Activated CD4-positive, alpha-beta T cell treated with anti-CD3 and anti-CD28 coated beads, Interleukin-2, amount 10 ng/mL, durations not matched to agents 24 days and 14 days (primary cell): ENCODE data around the gene KLF2. TPM values are rescaled to one million over a fixed set of nuclear protein-coding genes. Genes with fewer than 3 reads are reported as not detected.
"Not testable (repeated sequence)": the region's sequence is repeated elsewhere in the genome, so short reads cannot be mapped to it uniquely, and the experiment has no call there.

ENCODE experiments used
- DNase-seq: peaks from one replicate; pipeline ENCODE4 v3.0.0; 2022
- H3K27ac Mint-ChIP-seq: one replicate; pipeline ENCODE4 v1.8.0; 2022; ENCODE audit warnings: mild to moderate bottlenecking, mixed read lengths
- H3K27me3 Mint-ChIP-seq: one replicate; pipeline ENCODE4 v1.8.0; 2022; ENCODE audit warnings: mixed read lengths
- H3K36me3 Mint-ChIP-seq: one replicate; pipeline ENCODE4 v1.8.0; 2022; ENCODE audit warnings: low read depth, mild to moderate bottlenecking, mixed read lengths
- H3K4me1 Mint-ChIP-seq: one replicate; pipeline ENCODE4 v1.8.0; 2021; ENCODE audit warnings: mixed read lengths
- H3K4me3 Mint-ChIP-seq: one replicate; pipeline ENCODE4 v1.8.0; 2022; ENCODE audit warnings: mild to moderate bottlenecking, moderate library complexity, mixed read lengths
- H3K9me3 Mint-ChIP-seq: one replicate; pipeline ENCODE4 v1.8.0; 2021; ENCODE audit warnings: mixed read lengths
- intact Hi-C: fragments of 100-400 bp; cut with micrococcal nuclease; formaldehyde crosslinking; loops from one replicate; pipeline ENCODE4 v1.15.1; 2023
- total RNA-seq: library from RNA; stranded (reverse); gene quantifications from 2 replicates; pipeline ENCODE4 v1.2.3, GENCODE V29; 2022

The KLF2 gene
- total RNA-seq, 1 donor from 2014 or later, result 2.2 TPM

DNA sequence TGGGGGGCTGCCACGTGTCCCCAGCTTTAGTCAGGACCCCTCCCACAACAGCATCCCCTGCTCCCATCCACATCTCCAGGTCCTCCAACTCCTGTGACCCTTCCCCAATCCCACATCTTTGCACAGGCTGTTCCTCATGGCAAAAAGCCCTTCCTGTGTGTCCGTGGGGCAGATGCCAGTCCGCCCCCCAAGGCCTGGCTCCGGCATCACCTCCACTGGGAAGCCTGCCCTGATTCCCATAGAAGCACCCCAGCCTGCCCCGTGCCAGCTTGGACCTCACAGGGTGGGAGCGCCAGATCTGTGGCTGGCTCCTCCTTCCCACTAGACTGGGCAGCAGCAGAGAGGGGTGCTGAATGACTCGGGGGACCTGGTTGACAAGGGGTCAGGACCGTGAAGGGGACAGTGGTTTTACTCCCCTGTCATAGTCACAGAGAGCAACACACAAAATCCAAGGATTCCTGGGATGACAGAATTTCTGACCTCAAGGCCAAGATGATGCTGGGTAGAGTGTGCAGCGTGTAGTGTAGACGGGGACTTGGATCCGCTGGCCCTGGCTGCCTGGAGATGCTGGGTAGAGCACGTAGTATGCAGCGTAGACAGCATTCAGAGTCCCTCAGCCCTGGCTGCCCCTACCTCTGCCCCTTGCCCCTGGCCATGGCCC, 13.3 kb downstream of the KLF2 start:
- Mint-ChIP-seq H3K4me3 (peak overlapping the region; percentile 25), H3K27ac (peak overlapping the region; percentile 28), H3K4me1 (peaks cover 50% of the 10 kb centered on the region), H3K36me3 (peaks cover 4% of the 10 kb centered on the region), H3K9me3 (peaks cover 3% of the 10 kb centered on the region), H3K27me3 (peaks cover 10% of the 10 kb centered on the region)
- no peak for DNase-seq
- intact Hi-C loops, result no loop called here

DNA sequence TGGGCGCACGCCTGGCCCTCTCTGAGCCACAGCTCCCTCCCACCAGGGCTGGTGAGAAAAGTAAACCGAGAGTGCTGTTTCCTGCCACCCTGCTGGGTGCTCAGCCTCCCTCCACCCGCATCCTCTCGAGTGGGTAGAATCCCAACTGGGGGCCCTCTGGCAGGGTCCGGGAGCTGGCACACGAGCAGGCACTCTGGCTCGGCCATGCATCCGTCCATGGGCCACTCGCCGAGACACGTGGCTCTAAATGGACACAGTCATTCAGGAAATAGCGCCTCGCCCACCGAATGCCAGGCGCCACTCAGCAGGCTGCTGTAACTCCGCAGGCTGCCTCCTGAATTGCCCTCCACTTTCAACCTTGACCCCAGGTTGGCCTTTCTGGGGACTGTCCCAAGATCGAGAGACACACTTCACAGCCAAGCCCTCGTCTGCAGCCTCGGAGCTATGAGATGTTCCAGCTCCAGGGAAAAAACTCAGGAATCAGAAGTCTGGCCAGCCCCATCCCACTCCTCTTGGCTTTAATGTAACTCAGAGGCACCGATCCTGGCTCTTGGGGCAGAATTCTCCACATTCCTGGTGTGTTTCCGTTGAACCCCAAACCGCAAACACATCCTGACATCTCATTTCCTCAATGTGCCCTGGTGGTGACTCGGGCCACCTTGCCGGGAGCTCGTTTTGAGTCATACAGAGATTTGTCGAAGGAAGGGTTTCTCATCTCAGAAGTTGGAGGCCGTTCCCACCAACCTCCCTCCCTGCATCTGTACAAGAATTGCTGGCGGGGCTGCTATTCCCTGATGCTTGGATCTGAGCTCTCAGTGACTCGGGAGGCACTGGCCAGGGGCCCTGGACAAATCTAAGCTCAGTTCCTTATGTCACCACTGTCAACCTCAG, 14.1 kb downstream of the KLF2 start:
- Mint-ChIP-seq H3K9me3 (peaks cover 3% of the 10 kb centered on the region), H3K4me3 (peak overlapping the region; percentile 75), H3K4me1 (peaks cover 54% of the 10 kb centered on the region), H3K27me3 (peaks cover 10% of the 10 kb centered on the region), H3K27ac (peak overlapping the region; percentile 74), H3K36me3 (peaks cover 4% of the 10 kb centered on the region)
- intact Hi-C loops, result loop anchor here (1.0 kb wide), 2 partner anchors 8 to 29 kb away; no protein-coding TSS in a partner anchor
- peak; percentile 90 for DNase-seq

DNA sequence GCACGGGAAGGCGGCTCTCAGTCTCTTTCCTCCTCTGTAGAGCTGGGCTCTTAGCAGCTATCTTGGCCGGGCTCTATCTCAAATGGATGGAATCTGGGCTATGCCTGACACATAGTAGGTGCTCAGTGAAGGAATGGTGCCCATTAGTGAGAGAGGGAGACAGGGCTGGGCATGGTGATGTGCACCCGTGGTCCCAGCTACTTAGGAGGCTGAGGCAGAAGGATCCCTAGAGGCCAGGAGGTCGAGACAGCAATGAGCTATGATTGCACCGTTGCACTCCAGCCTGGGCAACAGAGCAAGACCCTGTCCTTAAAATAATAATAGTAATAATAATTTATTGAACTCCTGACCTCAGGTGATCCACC, 14.7 kb downstream of the KLF2 start:
- peaks cover 3% of the 10 kb centered on the region for H3K9me3 Mint-ChIP-seq
- no peak overlapping the region for H3K27ac Mint-ChIP-seq
- H3K27me3 Mint-ChIP-seq, result peaks cover 6% of the 10 kb centered on the region
- intact Hi-C loops, result loop anchor here (1.0 kb wide), 2 partner anchors 9 to 28 kb away; no protein-coding TSS in a partner anchor
- peaks cover 2% of the 10 kb centered on the region for H3K36me3 Mint-ChIP-seq
- H3K4me3 Mint-ChIP-seq, result peak overlapping the region; percentile 75
- no peak for DNase-seq
- H3K4me1 Mint-ChIP-seq, result peaks cover 51% of the 10 kb centered on the region

DNA sequence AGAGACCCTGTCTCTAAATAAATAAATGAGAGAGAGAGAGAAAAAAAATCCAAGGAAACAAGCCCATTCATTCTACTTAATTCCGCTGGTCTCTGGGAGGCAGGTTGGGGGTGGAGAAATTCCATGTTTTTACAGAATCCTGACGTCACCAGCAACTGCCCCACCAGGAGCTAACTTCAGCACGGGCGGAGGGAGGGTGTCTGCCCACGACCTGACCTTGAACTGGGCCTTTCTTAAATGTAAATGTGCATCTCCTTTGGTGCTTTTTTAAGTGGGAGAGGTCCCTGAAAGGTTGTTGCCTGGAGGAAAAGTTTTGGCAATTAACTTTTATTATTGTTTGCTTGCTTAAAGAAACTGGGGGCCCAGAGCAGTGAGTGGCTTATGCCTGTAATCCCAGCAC, 15.5 kb downstream of the KLF2 start:
- intact Hi-C loops, result no loop called here
- H3K4me1 Mint-ChIP-seq, result peaks cover 48% of the 10 kb centered on the region
- H3K27me3 Mint-ChIP-seq, result peaks cover 5% of the 10 kb centered on the region

GRCh38 chr19:16340654-16341053, 16.0 kb downstream of the KLF2 start:
- no peak overlapping the region for H3K27ac Mint-ChIP-seq
- intact Hi-C loops, result no loop called here
- DNase-seq, result no peak
- H3K9me3 Mint-ChIP-seq, result peaks cover 3% of the 10 kb centered on the region
- H3K4me1 Mint-ChIP-seq, result peaks cover 51% of the 10 kb centered on the region
- H3K27me3 Mint-ChIP-seq, result peaks cover 8% of the 10 kb centered on the region
- no peak overlapping the region for H3K4me3 Mint-ChIP-seq
- no peaks in the 10 kb centered on the region for H3K36me3 Mint-ChIP-seq

More for the DNA sequence above, 15.5 kb downstream of the KLF2 start:
- DNase-seq, result no peak
- Mint-ChIP-seq H3K4me3 (peak overlapping the region; percentile 26), H3K27ac (no peak overlapping the region), H3K9me3 (peaks cover 3% of the 10 kb centered on the region), H3K36me3 (no peaks in the 10 kb centered on the region)

DNA sequence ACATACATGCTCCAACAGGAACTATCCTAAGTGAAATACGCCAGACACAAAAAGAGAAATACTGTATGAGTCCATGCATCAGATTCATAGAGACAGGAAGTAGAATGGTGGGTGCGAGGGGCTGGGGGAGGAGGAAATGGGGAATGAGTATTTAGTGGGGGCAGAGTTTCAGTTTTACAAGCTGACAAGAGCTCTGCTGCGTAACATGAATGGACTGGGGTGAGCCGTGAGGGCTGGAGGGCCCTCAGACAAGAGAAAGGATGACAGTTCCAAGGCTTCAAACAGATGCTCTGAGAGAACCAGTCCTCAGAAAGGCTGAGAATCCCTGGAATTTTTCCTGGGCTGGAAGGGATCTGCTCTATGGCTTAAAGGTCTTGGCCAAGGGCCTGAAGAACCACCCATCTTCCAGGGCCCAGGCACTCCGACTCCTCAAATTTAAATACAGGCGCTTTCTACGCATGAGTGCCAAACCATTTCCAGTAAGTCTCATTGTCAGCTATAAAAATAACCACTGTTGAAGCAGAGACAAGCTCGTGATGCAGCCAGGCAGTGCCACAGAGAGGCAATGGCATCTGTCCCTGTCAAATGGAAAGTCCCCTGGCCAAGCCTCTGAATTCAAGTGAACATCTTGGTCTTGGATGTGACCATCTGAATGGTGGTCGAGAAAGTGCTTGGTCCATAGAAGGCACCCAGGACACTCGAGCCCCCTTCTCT, 17.5 kb downstream of the KLF2 start:
- no peaks in the 10 kb centered on the region for H3K36me3 Mint-ChIP-seq
- H3K4me1 Mint-ChIP-seq, result peaks cover 49% of the 10 kb centered on the region
- intact Hi-C loops, result loop anchor here (1.0 kb wide), 3 partner anchors 9 to 29 kb away; no protein-coding TSS in a partner anchor
- peak overlapping the region; percentile 81 for H3K27ac Mint-ChIP-seq
- peaks cover 3% of the 10 kb centered on the region for H3K9me3 Mint-ChIP-seq
- peak overlapping the region; percentile 58 for H3K4me3 Mint-ChIP-seq
- peak; percentile 82 for DNase-seq
- peaks cover 7% of the 10 kb centered on the region for H3K27me3 Mint-ChIP-seq

GRCh38 chr19:16343156-16343555, 18.5 kb downstream of the KLF2 start:
- Mint-ChIP-seq H3K27ac (peak overlapping the region; percentile 25), H3K4me1 (peaks cover 43% of the 10 kb centered on the region), H3K36me3 (no peaks in the 10 kb centered on the region), H3K9me3 (peaks cover 3% of the 10 kb centered on the region), H3K4me3 (no peak overlapping the region), H3K27me3 (peaks cover 13% of the 10 kb centered on the region)
- intact Hi-C loops, result no loop called here
- no peak for DNase-seq

DNA sequence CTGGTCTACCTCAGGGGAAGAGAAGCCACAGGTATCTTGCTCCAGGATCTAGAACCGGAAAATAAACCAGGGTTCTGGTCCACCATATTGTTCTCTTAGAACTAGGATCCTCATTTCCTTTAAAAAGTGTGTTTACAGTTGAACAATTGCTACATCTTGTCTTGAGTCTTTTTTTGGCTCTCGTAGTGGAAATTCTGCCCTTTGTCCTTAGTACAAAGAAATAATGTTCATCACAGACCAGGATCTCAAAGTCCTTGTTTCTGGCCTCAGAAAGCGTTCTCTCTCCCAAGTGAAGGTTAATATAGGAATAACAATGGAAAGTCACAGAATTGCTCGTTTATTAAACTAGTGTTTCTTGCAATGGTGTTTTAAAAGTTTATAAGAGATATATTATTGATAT, 20.8 kb downstream of the KLF2 start:
- intact Hi-C loops, result no loop called here
- H3K36me3 Mint-ChIP-seq, result no peaks in the 10 kb centered on the region

GRCh38 chr19:16347099-16347498, 22.5 kb downstream of the KLF2 start:
- H3K9me3 Mint-ChIP-seq, H3K4me3 Mint-ChIP-seq, H3K27ac Mint-ChIP-seq, DNase-seq, H3K36me3 Mint-ChIP-seq, intact Hi-C loops: not testable (repeated sequence)
- Mint-ChIP-seq H3K4me1 (peaks cover 35% of the 10 kb centered on the region), H3K27me3 (peaks cover 18% of the 10 kb centered on the region)

More for the DNA sequence above, 20.8 kb downstream of the KLF2 start:
- Mint-ChIP-seq H3K4me3 (no peak overlapping the region), H3K27ac (no peak overlapping the region), H3K4me1 (peaks cover 33% of the 10 kb centered on the region), H3K9me3 (peaks cover 3% of the 10 kb centered on the region), H3K27me3 (peaks cover 18% of the 10 kb centered on the region)
- no peak for DNase-seq

DNA sequence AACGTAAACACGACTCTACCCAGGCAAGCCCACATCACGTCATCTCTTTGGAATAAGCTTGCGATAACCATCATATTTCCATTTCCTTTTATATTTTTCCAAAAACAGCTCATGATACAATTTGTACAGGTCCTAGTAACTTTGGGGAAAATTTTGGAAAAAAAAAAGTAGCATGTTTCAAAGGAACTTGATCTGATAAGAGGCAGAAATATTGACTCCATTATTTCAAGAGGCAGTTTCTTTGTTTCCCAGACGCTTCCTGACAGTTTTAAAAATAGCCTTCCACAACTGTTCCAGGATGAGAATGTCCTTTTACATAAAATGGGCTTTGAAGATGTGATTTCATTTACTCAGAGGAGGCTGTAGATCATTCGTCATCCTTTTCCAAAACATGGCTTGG, 23.1 kb downstream of the KLF2 start:
- Mint-ChIP-seq H3K4me1 (peaks cover 31% of the 10 kb centered on the region), H3K4me3 (no peak overlapping the region), H3K9me3 (no peaks in the 10 kb centered on the region), H3K27me3 (peaks cover 18% of the 10 kb centered on the region), H3K27ac (no peak overlapping the region), H3K36me3 (peaks cover 4% of the 10 kb centered on the region)
- DNase-seq, result no peak
- intact Hi-C loops, result no loop called here

GRCh38 chr19:16349551-16350152, 25.0 kb downstream of the KLF2 start:
- Mint-ChIP-seq H3K36me3 (peaks cover 13% of the 10 kb centered on the region), H3K4me1 (peaks cover 31% of the 10 kb centered on the region), H3K4me3 (peak overlapping the region; percentile 38), H3K27ac (no peak overlapping the region), H3K27me3 (peaks cover 18% of the 10 kb centered on the region), H3K9me3 (no peaks in the 10 kb centered on the region)
- DNase-seq, result no peak
- intact Hi-C loops, result no loop called here

- Mint-ChIP-seq H3K27ac (peak overlapping the region; percentile 28), H3K4me3 (peak overlapping the region; percentile 68), H3K36me3 (peaks cover 17% of the 10 kb centered on the region), H3K9me3 (no peaks in the 10 kb centered on the region), H3K27me3 (peaks cover 14% of the 10 kb centered on the region), H3K4me1 (peaks cover 36% of the 10 kb centered on the region)
- peak; percentile 70 for DNase-seq
- intact Hi-C loops, result loop anchor here (1.0 kb wide), 2 partner anchors 9 kb away; no protein-coding TSS in a partner anchor
Measured at GRCh38 chr19:16351133-16351809, 26.6 kb downstream of the KLF2 start.
